NCI-H524 (cell line): ENCODE results near the gene PLXNA2.

Source experiments
- DNase-seq, 2 experiments: peaks; one replicate each; lab custom pipeline; 2025; lab: John Stamatoyannopoulos, UW

PLXNA2 gene

GRCh38 chr1:208090388-208091301 lies 153.5 kb downstream of the PLXNA2 start:
- no peak for DNase-seq

- no peak for DNase-seq
Measured at GRCh38 chr1:208089761-208090370, 154.3 kb downstream of the PLXNA2 start.

- no peak for DNase-seq
Measured at GRCh38 chr1:208089149-208089548, 155.0 kb downstream of the PLXNA2 start.

- peak; percentile 46 to 80 for DNase-seq
Measured at GRCh38 chr1:208088319-208088718, 155.9 kb downstream of the PLXNA2 start.

GRCh38 chr1:208085655-208086515 lies 158.3 kb downstream of the PLXNA2 start:
- DNase-seq: no peak

- peak in 1 of 2 experiments; percentile 23 for DNase-seq
Measured at GRCh38 chr1:208084764-208085163, 159.4 kb downstream of the PLXNA2 start.

GRCh38 chr1:208084220-208084619 lies 160.0 kb downstream of the PLXNA2 start:
- peak; percentile 12 to 71 for DNase-seq

- no peak for DNase-seq
Measured at GRCh38 chr1:208083715-208084085, 160.5 kb downstream of the PLXNA2 start.

GRCh38 chr1:208083016-208083714 lies 161.0 kb downstream of the PLXNA2 start:
- no peak for DNase-seq

- no peak for DNase-seq
Measured at GRCh38 chr1:208081972-208082371, 162.2 kb downstream of the PLXNA2 start.

- no peak for DNase-seq
Measured at GRCh38 chr1:208080396-208081286, 163.5 kb downstream of the PLXNA2 start.

GRCh38 chr1:208079161-208079560 lies 165.0 kb downstream of the PLXNA2 start:
- DNase-seq: no peak

- no peak for DNase-seq
Measured at GRCh38 chr1:208078752-208079151, 165.4 kb downstream of the PLXNA2 start.

GRCh38 chr1:208077232-208078075 lies 166.7 kb downstream of the PLXNA2 start:
- no peak for DNase-seq

- DNase-seq: no peak
Measured at GRCh38 chr1:208074353-208074752, 169.8 kb downstream of the PLXNA2 start.

- no peak for DNase-seq
Measured at GRCh38 chr1:208071435-208072031, 172.7 kb downstream of the PLXNA2 start.

GRCh38 chr1:208069908-208070307 lies 174.3 kb downstream of the PLXNA2 start:
- DNase-seq: no peak

GRCh38 chr1:208069317-208069716 lies 174.9 kb downstream of the PLXNA2 start:
- DNase-seq: no peak

GRCh38 chr1:208068908-208069307 lies 175.3 kb downstream of the PLXNA2 start:
- DNase-seq: no peak
